A673 (cell line): ENCODE data around the gene CEP164. TPM values are rescaled to one million over a fixed set of nuclear protein-coding genes. Genes with fewer than 3 reads are reported as not detected.

Experiments used
- BruUV-seq: library from RNA; stranded (reverse); fragments of 400-500 nt; replicated peaks from 2 replicates; lab custom pipeline; 2021; lab: Mats Ljungman, UMichigan
- CTCF ChIA-PET: fragments of 300-600 bp; sonication (Branson Sonifier 250); formaldehyde crosslinking; loops from one replicate; lab custom pipeline; 2022; ENCODE audit warnings: antibody characterized with exemption; lab: Charles Lee
- POLR2A ChIA-PET: fragments of 300-600 bp; sonication (Branson Sonifier 250); formaldehyde crosslinking; loops from one replicate; lab custom pipeline; 2022; ENCODE audit warnings: antibody characterized with exemption; ENCODE audit not compliant: low non-redundant PET; lab: Charles Lee
- DNase-seq: peaks from one replicate; pipeline ENCODE4 v3.0.0-alpha.2; 2015; ENCODE audit warnings: low spot score
- H3K27ac ChIP-seq: fragments of 200-600 bp; sonication (generic); 2 replicates; pipeline ENCODE4 v1.5.1; 2016; ENCODE audit warnings: mixed run types, low read depth, mild to moderate bottlenecking, mixed read lengths, antibody characterized with exemption, low read length; ENCODE audit not compliant: poor library complexity, severe bottlenecking
- H3K27me3 ChIP-seq: fragments of 200-600 bp; sonication (generic); replicated peaks from 2 replicates; pipeline ENCODE4 v1.6.1; 2017; ENCODE audit warnings: mixed run types, low read depth, mild to moderate bottlenecking, mixed read lengths, antibody characterized with exemption, low read length; ENCODE audit not compliant: insufficient read depth, poor library complexity
- H3K36me3 ChIP-seq: fragments of 200-600 bp; sonication (generic); 2 replicates; pipeline ENCODE4 v1.6.1; 2016; ENCODE audit warnings: mixed run types, mild to moderate bottlenecking, mixed read lengths, antibody characterized with exemption, low read length; ENCODE audit not compliant: insufficient read depth, poor library complexity, severe bottlenecking
- H3K4me1 ChIP-seq: fragments of 200-600 bp; sonication (generic); 2 replicates; pipeline ENCODE4 v1.6.1; 2017; ENCODE audit warnings: mixed run types, mild to moderate bottlenecking, mixed read lengths, antibody characterized with exemption, low read length; ENCODE audit not compliant: insufficient read depth, poor library complexity, severe bottlenecking
- H3K4me3 ChIP-seq: fragments of 200-600 bp; sonication (generic); 2 replicates; pipeline ENCODE4 v1.5.1; 2016; ENCODE audit warnings: low read depth, mixed run types, mild to moderate bottlenecking, mixed read lengths, low read length; ENCODE audit not compliant: poor library complexity, severe bottlenecking
- H3K9me3 ChIP-seq: fragments of 200-600 bp; sonication (generic); 2 replicates; pipeline ENCODE4 v1.6.1; 2016; ENCODE audit warnings: mixed run types, low read depth, mild to moderate bottlenecking, mixed read lengths, antibody characterized with exemption, low read length; ENCODE audit not compliant: poor library complexity, severe bottlenecking
- CTCF ChIP-seq: fragments of 300-800, 200-600 bp; sonication (generic); conservative IDR thresholded peaks from 2 replicates; pipeline ENCODE4 v1.5.1; 2017; ENCODE audit warnings: low read depth, mild to moderate bottlenecking, antibody characterized with exemption, low read length, moderate library complexity, mixed read lengths
- EZH2 ChIP-seq: fragments of 200-600 bp; sonication (generic); IDR thresholded peaks from 2 replicates; pipeline ENCODE4 v1.6.1; 2017; ENCODE audit warnings: borderline replicate concordance, low read depth, mild to moderate bottlenecking, mixed read lengths, antibody characterized with exemption, low read length; ENCODE audit not compliant: poor library complexity, severe bottlenecking
- intact Hi-C: fragments of 100-400 bp; cut with micrococcal nuclease; formaldehyde crosslinking; loops from one replicate; pipeline ENCODE4 v1.10.0; 2022; ENCODE audit not compliant: unreplicated experiment
- total RNA-seq: library from RNA; stranded (reverse); gene quantifications from 2 replicates; pipeline ENCODE4 v1.2.3, GENCODE V29; 2021

The CEP164 gene
- total RNA-seq, 1 experiment from 2014 or later: 39.4 TPM

DNA sequence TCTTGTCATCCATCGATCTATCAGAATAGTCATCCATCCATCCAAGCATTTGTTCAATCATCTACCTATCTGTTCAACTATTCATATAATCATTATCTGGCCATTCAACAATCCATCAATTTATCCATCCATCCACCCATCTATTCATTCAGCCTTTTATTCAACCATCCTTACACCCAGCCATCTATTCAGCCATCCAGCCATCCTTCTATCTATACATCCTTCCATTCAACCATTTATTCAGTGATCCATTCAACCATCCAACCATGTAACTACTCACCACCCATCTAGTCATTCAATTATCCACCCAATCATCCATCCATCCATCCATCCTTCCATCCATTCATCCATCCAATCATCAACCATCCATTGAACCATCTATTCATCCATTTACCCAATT lies 106.8 kb downstream of the CEP164 start:
- no peaks in the 10 kb centered on the region for H3K4me1 ChIP-seq
- peaks cover 12% of the 10 kb centered on the region for H3K27me3 ChIP-seq
- intact Hi-C loops: no loop called here
- no peak overlapping the region for H3K27ac ChIP-seq
- no TSS peak for BruUV-seq
- CTCF ChIA-PET: no interaction called here
- POLR2A ChIA-PET: no interaction called here
- no peak for TF ChIP-seq EZH2
- TF ChIP-seq CTCF: no peak
- H3K36me3 ChIP-seq: no peaks in the 10 kb centered on the region
- no peaks in the 10 kb centered on the region for H3K9me3 ChIP-seq
- no peak for DNase-seq
- no peak overlapping the region for H3K4me3 ChIP-seq

DNA sequence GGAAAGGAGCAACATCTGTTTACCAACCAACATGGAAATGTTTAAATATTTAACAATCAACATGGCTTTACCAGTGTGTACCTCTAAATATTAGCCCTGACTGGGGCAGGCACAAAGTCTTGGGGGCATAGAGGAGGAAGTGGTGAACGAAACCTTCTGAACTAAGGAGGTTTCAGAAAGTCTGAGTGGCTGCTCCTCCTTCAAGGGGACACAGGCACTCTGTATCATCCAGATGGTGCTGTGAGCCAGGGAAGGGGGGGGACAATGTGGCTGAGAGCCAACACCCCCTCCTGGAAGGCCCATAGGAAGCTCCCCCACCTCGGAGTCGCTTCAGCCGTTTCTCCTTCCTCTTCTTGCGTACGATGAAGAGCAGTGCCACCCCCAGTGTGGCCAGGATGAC lies 107.7 kb downstream of the CEP164 start:
- ChIA-PET POLR2A (no interaction called here), CTCF (no interaction called here)
- no TSS peak for BruUV-seq
- intact Hi-C loops: no loop called here
- H3K4me3 ChIP-seq: no peak overlapping the region
- DNase-seq: no peak
- peaks cover 12% of the 10 kb centered on the region for H3K27me3 ChIP-seq
- no peak overlapping the region for H3K27ac ChIP-seq
- no peaks in the 10 kb centered on the region for H3K4me1 ChIP-seq
- H3K9me3 ChIP-seq: no peaks in the 10 kb centered on the region
- no peak for TF ChIP-seq EZH2
- TF ChIP-seq CTCF: no peak
- no peaks in the 10 kb centered on the region for H3K36me3 ChIP-seq

DNA sequence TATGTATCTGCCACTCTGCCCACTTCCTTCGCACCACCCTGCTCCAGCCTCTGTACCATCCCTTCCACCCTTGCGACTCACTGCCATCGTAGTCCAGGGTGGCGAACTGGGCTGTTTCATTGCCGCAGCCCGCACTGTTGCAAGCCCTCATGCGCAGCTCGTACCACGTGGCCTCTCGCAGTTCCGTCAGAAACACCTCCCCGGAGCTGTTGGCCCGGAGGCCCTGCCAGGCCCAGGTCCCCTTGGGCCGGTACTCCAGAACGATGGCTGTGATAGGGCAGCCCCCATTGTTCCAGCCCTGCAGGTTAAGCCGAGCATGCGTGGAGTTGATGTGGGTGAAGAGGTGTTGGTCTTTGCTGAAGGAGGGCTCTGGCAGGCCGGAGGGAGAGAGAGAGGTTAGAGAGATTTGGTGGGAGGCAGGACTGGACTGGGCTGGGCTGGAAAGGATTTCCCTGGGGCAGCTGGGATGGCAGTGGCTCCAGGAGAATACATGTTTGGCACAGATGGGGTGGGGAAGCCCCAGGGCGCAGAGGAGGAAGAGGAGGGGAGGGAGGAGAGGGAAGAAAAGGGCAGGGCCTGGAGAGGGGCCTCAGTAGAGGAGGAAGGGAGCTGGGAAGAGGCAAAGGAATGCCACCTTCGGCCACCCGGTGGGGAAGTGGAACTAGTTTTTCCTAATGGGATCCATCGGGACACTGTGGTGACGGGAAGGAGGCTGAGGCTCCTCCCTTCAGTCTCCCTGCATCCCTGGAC lies 109.6 kb downstream of the CEP164 start:
- no peaks in the 10 kb centered on the region for H3K4me1 ChIP-seq
- CTCF ChIA-PET: no interaction called here
- peaks cover 12% of the 10 kb centered on the region for H3K27me3 ChIP-seq
- no TSS peak for BruUV-seq
- POLR2A ChIA-PET: no interaction called here
- no peaks in the 10 kb centered on the region for H3K9me3 ChIP-seq
- no peak for TF ChIP-seq EZH2
- no peak for TF ChIP-seq CTCF
- no peak overlapping the region for H3K27ac ChIP-seq
- no peak for DNase-seq
- H3K36me3 ChIP-seq: no peaks in the 10 kb centered on the region
- intact Hi-C loops: no loop called here
- no peak overlapping the region for H3K4me3 ChIP-seq
